HepG2 (cell line): Measurements from ENCODE around the gene SGCD. TPM values are rescaled to one million over a fixed set of nuclear protein-coding genes. Genes with fewer than 3 reads are reported as not detected.

Source experiments
- ATAC-seq: fragments of 200-7000 bp; cut with Tn5 transposase; 3 replicates; pipeline ENCODE4 v1.9.1; 2020; ENCODE audit warnings: mild to moderate bottlenecking, moderate library complexity
- BruUV-seq: library from RNA; stranded (reverse); fragments of 400-500 nt; replicated peaks from 2 replicates; lab custom pipeline; 2021; lab: Mats Ljungman, UMichigan
- CTCF ChIA-PET: fragments of 300-600 bp; formaldehyde crosslinking; extraction: SDS; loops from one replicate; lab custom pipeline; 2021; ENCODE audit warnings: low total read pairs, inconsistent platforms, low intra/inter-chr PET ratio; lab: Yijun Ruan, JAX
- POLR2A ChIA-PET: fragments of 350-600 bp; sonication (Branson Sonifier 250); formaldehyde crosslinking; loops from one replicate; lab custom pipeline; 2020; ENCODE audit warnings: antibody characterized with exemption, inconsistent platforms; lab: Yijun Ruan, JAX
- DNase-seq: peaks from one replicate; pipeline ENCODE4 v3.0.0-alpha.2; 2015; ENCODE audit warnings: low spot score
- FAIRE-seq: peaks from 3 replicates; lab custom pipeline; 2011; peaks lifted over from hg19 to GRCh38; lab: Jason Lieb, UNC
- H2AFZ ChIP-seq: one replicate; pipeline ENCODE4 v1.6.1; 2011; ENCODE audit warnings: low read length, inconsistent platforms
- H3K27ac ChIP-seq: fragments of 300-600 bp; 3 replicates; pipeline ENCODE4 v1.8.0; 2011; ENCODE audit warnings: mixed run types, mild to moderate bottlenecking, mixed read lengths, low read length, inconsistent platforms; ENCODE audit not compliant: insufficient read depth; ENCODE audit errors: extremely low read length
- H3K27me3 ChIP-seq, 2 experiments: fragments of 200-600 bp in 1 of 2; 2 replicates in 1 of 2; 3 replicates in 1 of 2; pipeline versions ENCODE4 v1.6.0 to v1.8.0; 2011; ENCODE audit warnings: low read length in 2 of 2, mild to moderate bottlenecking in 2 of 2, moderate library complexity in 2 of 2, inconsistent platforms in 1 of 2; ENCODE audit not compliant: insufficient read depth in 2 of 2, control insufficient read depth in 1 of 2
- H3K36me3 ChIP-seq, 2 experiments: fragments of 200-600 bp in 1 of 2; replicated peaks in 1 of 2; 2 replicates in 1 of 2; 3 replicates in 1 of 2; pipeline versions ENCODE4 v1.5.1 to v1.8.0; 2011; ENCODE audit warnings: low read length in 2 of 2, inconsistent platforms in 1 of 2; ENCODE audit not compliant: insufficient read depth in 2 of 2, control insufficient read depth in 1 of 2
- H3K4me1 ChIP-seq: 2 replicates; pipeline ENCODE4 v1.5.1; 2012; ENCODE audit warnings: low read length, inconsistent platforms; ENCODE audit not compliant: insufficient read depth
- H3K4me2 ChIP-seq: 2 replicates; pipeline ENCODE4 v1.6.0; 2011; ENCODE audit warnings: low read depth, low read length, inconsistent platforms
- H3K4me3 ChIP-seq, 3 experiments: fragments of 200-600 bp in 1 of 3; sonication (generic), shearing (Covaris generic) in 1 of 3; replicated peaks in 1 of 3; 2 replicates each; pipeline ENCODE4 v1.5.1; 2011 to 2016; ENCODE audit warnings: low read length in 3 of 3, inconsistent platforms in 2 of 3, low read depth in 2 of 3, mild to moderate bottlenecking in 2 of 3, control low read depth in 1 of 3, mixed read lengths in 1 of 3; ENCODE audit not compliant: insufficient read depth in 1 of 3
- H3K79me2 ChIP-seq: one replicate; pipeline ENCODE4 v1.6.1; 2011; ENCODE audit warnings: low read length, inconsistent platforms; ENCODE audit not compliant: insufficient read depth
- H3K9ac ChIP-seq: 2 replicates; pipeline ENCODE4 v1.6.0; 2011; ENCODE audit warnings: mild to moderate bottlenecking, low read depth, low read length, inconsistent platforms; ENCODE audit not compliant: insufficient read depth
- H3K9me3 ChIP-seq: 2 replicates; pipeline ENCODE4 v1.5.1; 2012; ENCODE audit warnings: mild to moderate bottlenecking, low read length
- H4K20me1 ChIP-seq: 2 replicates; pipeline ENCODE4 v1.6.0; 2011; ENCODE audit warnings: inconsistent platforms, mild to moderate bottlenecking, low read length, moderate library complexity; ENCODE audit not compliant: insufficient read depth
- HDAC1 ChIP-seq: sonication (generic); formaldehyde crosslinking; IDR thresholded peaks from 2 replicates; pipeline ENCODE4 v1.5.1; 2020; ENCODE audit warnings: mild to moderate bottlenecking, missing genetic modification reagents
- KDM1A ChIP-seq: IDR thresholded peaks from 2 replicates; pipeline ENCODE4 v1.6.1; 2016; ENCODE audit warnings: missing compliant biosample characterization
- NFRKB ChIP-seq: fragments of 450-650 bp; IDR thresholded peaks from 2 replicates; pipeline ENCODE4 v1.6.1; 2017
- SETDB1 ChIP-seq: sonication (generic); formaldehyde crosslinking; IDR thresholded peaks from 2 replicates; pipeline ENCODE4 v1.5.1; 2020; ENCODE audit warnings: missing genetic modification reagents, mild to moderate bottlenecking, borderline replicate concordance
- SIX1 ChIP-seq: sonication (generic); formaldehyde crosslinking; IDR thresholded peaks from 2 replicates; pipeline ENCODE4 v1.4.0; 2020; ENCODE audit warnings: missing genetic modification reagents, borderline replicate concordance
- TAF1 ChIP-seq: sonication (generic); formaldehyde crosslinking; IDR thresholded peaks from 2 replicates; pipeline ENCODE4 v1.4.0; 2020; ENCODE audit warnings: missing genetic modification reagents
- ZNF672 ChIP-seq: sonication (generic); formaldehyde crosslinking; IDR thresholded peaks from 2 replicates; pipeline ENCODE4 v1.8.1; 2022; ENCODE audit warnings: missing genetic modification reagents
- ZNF713 ChIP-seq: sonication (generic); formaldehyde crosslinking; IDR thresholded peaks from 2 replicates; pipeline ENCODE4 v1.4.0; 2020; ENCODE audit warnings: mild to moderate bottlenecking, missing genetic modification reagents
- WGBS: methylation state at CpG from one replicate; pipeline ENCODE4 v1.1.6; 2017; ENCODE audit warnings: low lambda C conversion rate; 5-methylcytosine and 5-hydroxymethylcytosine counted together
- in situ Hi-C: cut with HindIII; loops from 2 replicates; pipeline ENCODE4 v1.10.0; 2017; ENCODE audit warnings: low pct_unique_long_range_greater_than_20kb; ENCODE audit not compliant: extremely low pct_ligation_motif_present
- intact Hi-C: fragments of 100-400 bp; cut with micrococcal nuclease; formaldehyde crosslinking; loops from one replicate; pipeline ENCODE4 v1.10.0; 2022; ENCODE audit not compliant: unreplicated experiment
- polyA plus RNA-seq, 8 experiments: library from polyadenylated mRNA; depleted of rRNA in 3 of 8; stranded (reverse) in 7 of 8; unstranded in 1 of 8; fragments of >200 nt; fragmentation: Illumina TruSeq in 4 of 8; extraction: Trizol in 4 of 8; gene quantifications; 2 replicates each; pipeline versions ENCODE4 v1.2.1 to v1.2.3, GENCODE V29; 2011 to 2016; ENCODE audit warnings: low read depth in 4 of 8, missing spikeins in 1 of 8, mixed read lengths in 1 of 8; ENCODE audit not compliant: insufficient read depth in 1 of 8
- total RNA-seq, 5 experiments: library from RNA; depleted of rRNA; stranded (reverse); fragments of >200 nt; fragmentation: Illumina TruSeq; extraction: Trizol; gene quantifications; 2 replicates each; pipeline ENCODE4 v1.2.3, GENCODE V29; 2016; ENCODE audit warnings: low read depth in 1 of 5
- TF ChIP-seq, protein P1 (sequence below): sonication (generic); formaldehyde crosslinking; conservative IDR thresholded peaks from 2 replicates; pipeline ENCODE4 v1.4.0; 2020; ENCODE audit warnings: missing genetic modification reagents
- TF ChIP-seq, protein P2 (sequence below): sonication (generic); formaldehyde crosslinking; IDR thresholded peaks from 2 replicates; pipeline ENCODE4 v1.5.1; 2020; ENCODE audit warnings: missing genetic modification reagents, mild to moderate bottlenecking, borderline replicate concordance
- TF ChIP-seq, protein P3 (sequence below): sonication (generic); IDR thresholded peaks from 2 replicates; pipeline ENCODE4 v1.6.1; 2016; ENCODE audit warnings: low read depth, borderline replicate concordance
- TF ChIP-seq, protein P4 (sequence below): sonication (generic); formaldehyde crosslinking; conservative IDR thresholded peaks from 2 replicates; pipeline ENCODE4 v1.4.0; 2020; ENCODE audit warnings: missing genetic modification reagents

The SGCD gene
- total and polyA plus RNA-seq, 2 of the 13 experiments (the other 11 are each of a cell fraction or from before 2014, with no cell fraction given) = not detected

- Histone ChIP-seq H3K4me3 (no peak overlapping the region), H3K4me2 (no peak overlapping the region), H3K36me3 (no peaks in the 10 kb centered on the region), H2AFZ (no peak overlapping the region), H3K79me2 (no peaks in the 10 kb centered on the region), H3K27me3 (no peaks in the 10 kb centered on the region), H4K20me1 (no peaks in the 10 kb centered on the region), H3K4me1 (no peaks in the 10 kb centered on the region), H3K9me3 (no peaks in the 10 kb centered on the region), H3K27ac (no peak overlapping the region), H3K9ac (no peak overlapping the region)
- WGBS = 0% methylated on average over 1 of the region's 1 CpG
- TF ChIP-seq, protein P1, sequence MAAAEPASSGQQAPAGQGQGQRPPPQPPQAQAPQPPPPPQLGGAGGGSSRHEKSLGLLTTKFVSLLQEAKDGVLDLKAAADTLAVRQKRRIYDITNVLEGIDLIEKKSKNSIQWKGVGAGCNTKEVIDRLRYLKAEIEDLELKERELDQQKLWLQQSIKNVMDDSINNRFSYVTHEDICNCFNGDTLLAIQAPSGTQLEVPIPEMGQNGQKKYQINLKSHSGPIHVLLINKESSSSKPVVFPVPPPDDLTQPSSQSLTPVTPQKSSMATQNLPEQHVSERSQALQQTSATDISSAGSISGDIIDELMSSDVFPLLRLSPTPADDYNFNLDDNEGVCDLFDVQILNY (CRISPR knock-in tag) = no peak
- TF ChIP-seq ZNF713 (CRISPR knock-in tag) = no peak
- TF ChIP-seq, protein P2, sequence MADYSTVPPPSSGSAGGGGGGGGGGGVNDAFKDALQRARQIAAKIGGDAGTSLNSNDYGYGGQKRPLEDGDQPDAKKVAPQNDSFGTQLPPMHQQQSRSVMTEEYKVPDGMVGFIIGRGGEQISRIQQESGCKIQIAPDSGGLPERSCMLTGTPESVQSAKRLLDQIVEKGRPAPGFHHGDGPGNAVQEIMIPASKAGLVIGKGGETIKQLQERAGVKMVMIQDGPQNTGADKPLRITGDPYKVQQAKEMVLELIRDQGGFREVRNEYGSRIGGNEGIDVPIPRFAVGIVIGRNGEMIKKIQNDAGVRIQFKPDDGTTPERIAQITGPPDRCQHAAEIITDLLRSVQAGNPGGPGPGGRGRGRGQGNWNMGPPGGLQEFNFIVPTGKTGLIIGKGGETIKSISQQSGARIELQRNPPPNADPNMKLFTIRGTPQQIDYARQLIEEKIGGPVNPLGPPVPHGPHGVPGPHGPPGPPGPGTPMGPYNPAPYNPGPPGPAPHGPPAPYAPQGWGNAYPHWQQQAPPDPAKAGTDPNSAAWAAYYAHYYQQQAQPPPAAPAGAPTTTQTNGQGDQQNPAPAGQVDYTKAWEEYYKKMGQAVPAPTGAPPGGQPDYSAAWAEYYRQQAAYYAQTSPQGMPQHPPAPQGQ = no peak
- no peak for TF ChIP-seq NFRKB
- TF ChIP-seq HDAC1 = no peak
- TF ChIP-seq, protein P3, sequence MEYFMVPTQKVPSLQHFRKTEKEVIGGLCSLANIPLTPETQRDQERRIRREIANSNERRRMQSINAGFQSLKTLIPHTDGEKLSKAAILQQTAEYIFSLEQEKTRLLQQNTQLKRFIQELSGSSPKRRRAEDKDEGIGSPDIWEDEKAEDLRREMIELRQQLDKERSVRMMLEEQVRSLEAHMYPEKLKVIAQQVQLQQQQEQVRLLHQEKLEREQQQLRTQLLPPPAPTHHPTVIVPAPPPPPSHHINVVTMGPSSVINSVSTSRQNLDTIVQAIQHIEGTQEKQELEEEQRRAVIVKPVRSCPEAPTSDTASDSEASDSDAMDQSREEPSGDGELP = no peak
- no peak for TF ChIP-seq KDM1A (CRISPR knock-in tag)
- no peak for TF ChIP-seq SIX1 (CRISPR knock-in tag)
- no peak for TF ChIP-seq SETDB1
- TF ChIP-seq ZNF672 (CRISPR knock-in tag) = no peak
- TF ChIP-seq, protein P4, sequence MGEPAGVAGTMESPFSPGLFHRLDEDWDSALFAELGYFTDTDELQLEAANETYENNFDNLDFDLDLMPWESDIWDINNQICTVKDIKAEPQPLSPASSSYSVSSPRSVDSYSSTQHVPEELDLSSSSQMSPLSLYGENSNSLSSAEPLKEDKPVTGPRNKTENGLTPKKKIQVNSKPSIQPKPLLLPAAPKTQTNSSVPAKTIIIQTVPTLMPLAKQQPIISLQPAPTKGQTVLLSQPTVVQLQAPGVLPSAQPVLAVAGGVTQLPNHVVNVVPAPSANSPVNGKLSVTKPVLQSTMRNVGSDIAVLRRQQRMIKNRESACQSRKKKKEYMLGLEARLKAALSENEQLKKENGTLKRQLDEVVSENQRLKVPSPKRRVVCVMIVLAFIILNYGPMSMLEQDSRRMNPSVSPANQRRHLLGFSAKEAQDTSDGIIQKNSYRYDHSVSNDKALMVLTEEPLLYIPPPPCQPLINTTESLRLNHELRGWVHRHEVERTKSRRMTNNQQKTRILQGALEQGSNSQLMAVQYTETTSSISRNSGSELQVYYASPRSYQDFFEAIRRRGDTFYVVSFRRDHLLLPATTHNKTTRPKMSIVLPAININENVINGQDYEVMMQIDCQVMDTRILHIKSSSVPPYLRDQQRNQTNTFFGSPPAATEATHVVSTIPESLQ (CRISPR knock-in tag) = no peak
- no peak for TF ChIP-seq TAF1 (CRISPR knock-in tag)
- no TSS peak for BruUV-seq
- ChIA-PET POLR2A (no interaction called here), CTCF (no interaction called here)
- intact Hi-C loops (no loop called here), in situ Hi-C loops (no loop called here)
- no peak for FAIRE-seq
- no peak for ATAC-seq
- no peak for DNase-seq
These were observed 82.9 kb downstream of the SGCD start for GRCh38 chr5:156409834-156410233.
